ENCODE measurements around the gene UCHL5. TPM values are rescaled to one million over a fixed set of nuclear protein-coding genes. Genes with fewer than 3 reads are reported as not detected.
"Not testable (repeated sequence)": the region's sequence is repeated elsewhere in the genome, so short reads cannot be mapped to it uniquely, and the experiment has no call there.

UCHL5 gene
- total and polyA plus RNA-seq, 2 donors (not counting 3 experiments of a cell fraction or from before 2014, with no cell fraction given): 9.8 to 45.6 TPM

- H3K79me2 ChIP-seq (ENCODE audit: control insufficient read depth, insufficient read depth, low read length); CTCF ChIA-PET; H3K36me3 ChIP-seq (ENCODE audit: control insufficient read depth in 2 of 2, extremely low read depth in 1 of 2, insufficient read depth in 2 of 2, low read length in 2 of 2); H3K27me3 ChIP-seq (ENCODE audit: control insufficient read depth in 2 of 2, insufficient read depth in 2 of 2, low read length in 2 of 2); H3K9me1 ChIP-seq (replicated peaks; ENCODE audit: control insufficient read depth, extremely low read depth, insufficient read depth, low read length); FAIRE-seq; H3K9ac ChIP-seq (replicated peaks; ENCODE audit: extremely low read depth, insufficient read depth, low read length); H3K27ac ChIP-seq (ENCODE audit: insufficient read depth, low read depth, low read length); BruUV-seq (replicated peaks); DNase-seq (ENCODE audit: low read depth, low spot score); H3K4me2 ChIP-seq (ENCODE audit: insufficient read depth, low read length); H4K20me1 ChIP-seq (replicated peaks; ENCODE audit: control insufficient read depth, extremely low read depth, insufficient read depth, low read length); H3K9me3 ChIP-seq (replicated peaks; ENCODE audit: control insufficient read depth, insufficient read depth, low read length); dilution Hi-C loops (cut with MboI; ENCODE audit: extremely low pct_ligation_motif_present, low sequenced_read_pairs); intact Hi-C loops (cut with micrococcal nuclease); H3K4me1 ChIP-seq (ENCODE audit: control insufficient read depth, extremely low read depth, insufficient read depth, low read length); H2AFZ ChIP-seq (ENCODE audit: low read depth, low read length); POLR2A ChIA-PET; H3K4me3 ChIP-seq (replicated peaks in 1 of 3; ENCODE audit: insufficient read depth in 1 of 3, low read depth in 1 of 3, low read length in 3 of 3): not testable (repeated sequence)
Measured at GRCh38 chr1:192980334-192980733, 78.8 kb downstream of the UCHL5 start.

- ChIA-PET CTCF (no interaction called here), POLR2A (no interaction called here)
- dilution Hi-C loops (cut with MboI; ENCODE audit: extremely low pct_ligation_motif_present, low sequenced_read_pairs): no loop called here
- H3K27me3 ChIP-seq (ENCODE audit: control insufficient read depth in 2 of 2, insufficient read depth in 2 of 2, low read length in 2 of 2): no peaks in the 10 kb centered on the region
- H3K4me2 ChIP-seq (ENCODE audit: insufficient read depth, low read length): no peak overlapping the region
- no peaks in the 10 kb centered on the region for H3K4me1 ChIP-seq (ENCODE audit: control insufficient read depth, extremely low read depth, insufficient read depth, low read length)
- no TSS peak for BruUV-seq (replicated peaks)
- H3K9me1 ChIP-seq (replicated peaks; ENCODE audit: control insufficient read depth, extremely low read depth, insufficient read depth, low read length): no peaks in the 10 kb centered on the region
- H3K9me3 ChIP-seq (replicated peaks; ENCODE audit: control insufficient read depth, insufficient read depth, low read length): no peaks in the 10 kb centered on the region
- intact Hi-C loops (cut with micrococcal nuclease): no loop called here
- H3K4me3 ChIP-seq (replicated peaks in 1 of 3; ENCODE audit: insufficient read depth in 1 of 3, low read depth in 1 of 3, low read length in 3 of 3): no peak overlapping the region
- TF ChIP-seq POLR2AphosphoS5 (IDR thresholded peaks at IDR 0.05; ENCODE audit: insufficient read depth, low read depth, low read length) (no peak), EZH2 (IDR thresholded peaks at IDR 0.05; ENCODE audit: borderline replicate concordance, low read depth, low read length, severe bottlenecking) (no peak), JUN (IDR thresholded peaks at IDR 0.05; ENCODE audit: borderline replicate concordance, insufficient read depth, insufficient read length, low read depth) (no peak), POLR2A (IDR thresholded peaks at IDR 0.05; ENCODE audit: low read depth, low read length) (no peak), GATA2 (IDR thresholded peaks at IDR 0.05; ENCODE audit: insufficient read depth, insufficient read length, low read depth, low read length) (no peak), MYC (IDR thresholded peaks at IDR 0.05; ENCODE audit: low read depth, low read length) (no peak), FOS (IDR thresholded peaks at IDR 0.05; ENCODE audit: borderline replicate concordance, insufficient read depth, low read length) (no peak)
- TF ChIP-seq, protein P1, sequence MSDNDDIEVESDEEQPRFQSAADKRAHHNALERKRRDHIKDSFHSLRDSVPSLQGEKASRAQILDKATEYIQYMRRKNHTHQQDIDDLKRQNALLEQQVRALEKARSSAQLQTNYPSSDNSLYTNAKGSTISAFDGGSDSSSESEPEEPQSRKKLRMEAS (IDR thresholded peaks at IDR 0.05; ENCODE audit: insufficient read depth, insufficient read length): no peak
- TF ChIP-seq, protein P2, sequence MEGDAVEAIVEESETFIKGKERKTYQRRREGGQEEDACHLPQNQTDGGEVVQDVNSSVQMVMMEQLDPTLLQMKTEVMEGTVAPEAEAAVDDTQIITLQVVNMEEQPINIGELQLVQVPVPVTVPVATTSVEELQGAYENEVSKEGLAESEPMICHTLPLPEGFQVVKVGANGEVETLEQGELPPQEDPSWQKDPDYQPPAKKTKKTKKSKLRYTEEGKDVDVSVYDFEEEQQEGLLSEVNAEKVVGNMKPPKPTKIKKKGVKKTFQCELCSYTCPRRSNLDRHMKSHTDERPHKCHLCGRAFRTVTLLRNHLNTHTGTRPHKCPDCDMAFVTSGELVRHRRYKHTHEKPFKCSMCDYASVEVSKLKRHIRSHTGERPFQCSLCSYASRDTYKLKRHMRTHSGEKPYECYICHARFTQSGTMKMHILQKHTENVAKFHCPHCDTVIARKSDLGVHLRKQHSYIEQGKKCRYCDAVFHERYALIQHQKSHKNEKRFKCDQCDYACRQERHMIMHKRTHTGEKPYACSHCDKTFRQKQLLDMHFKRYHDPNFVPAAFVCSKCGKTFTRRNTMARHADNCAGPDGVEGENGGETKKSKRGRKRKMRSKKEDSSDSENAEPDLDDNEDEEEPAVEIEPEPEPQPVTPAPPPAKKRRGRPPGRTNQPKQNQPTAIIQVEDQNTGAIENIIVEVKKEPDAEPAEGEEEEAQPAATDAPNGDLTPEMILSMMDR (IDR thresholded peaks at IDR 0.05; ENCODE audit: extremely low read depth in 1 of 2, insufficient read depth in 1 of 2, low read depth in 1 of 2, low read length in 2 of 2): no peak
- FAIRE-seq (no peak), DNase-seq (ENCODE audit: low read depth, low spot score) (no peak)
- no peaks in the 10 kb centered on the region for H3K79me2 ChIP-seq (ENCODE audit: control insufficient read depth, insufficient read depth, low read length)
- no peaks in the 10 kb centered on the region for H3K36me3 ChIP-seq (ENCODE audit: control insufficient read depth in 2 of 2, extremely low read depth in 1 of 2, insufficient read depth in 2 of 2, low read length in 2 of 2)
- no peak overlapping the region for H3K9ac ChIP-seq (replicated peaks; ENCODE audit: extremely low read depth, insufficient read depth, low read length)
- no peak overlapping the region for H3K27ac ChIP-seq (ENCODE audit: insufficient read depth, low read depth, low read length)
- no peaks in the 10 kb centered on the region for H4K20me1 ChIP-seq (replicated peaks; ENCODE audit: control insufficient read depth, extremely low read depth, insufficient read depth, low read length)
- H2AFZ ChIP-seq (ENCODE audit: low read depth, low read length): no peak overlapping the region
Measured at GRCh38 chr1:192979542-192979941, 79.6 kb downstream of the UCHL5 start.

All from endothelial cell of umbilical vein (primary cell).